ENCODE data around the gene IFIT1B.
A peak's percentile ranks its signal among the peaks of the same experiment; 100 is the strongest.

IFIT1B gene

GRCh38 chr10:89346405-89347254, 31.2 kb upstream of the IFIT1B start:
- WGBS = 95% methylated on average over 4 of the region's 4 CpGs

DNA sequence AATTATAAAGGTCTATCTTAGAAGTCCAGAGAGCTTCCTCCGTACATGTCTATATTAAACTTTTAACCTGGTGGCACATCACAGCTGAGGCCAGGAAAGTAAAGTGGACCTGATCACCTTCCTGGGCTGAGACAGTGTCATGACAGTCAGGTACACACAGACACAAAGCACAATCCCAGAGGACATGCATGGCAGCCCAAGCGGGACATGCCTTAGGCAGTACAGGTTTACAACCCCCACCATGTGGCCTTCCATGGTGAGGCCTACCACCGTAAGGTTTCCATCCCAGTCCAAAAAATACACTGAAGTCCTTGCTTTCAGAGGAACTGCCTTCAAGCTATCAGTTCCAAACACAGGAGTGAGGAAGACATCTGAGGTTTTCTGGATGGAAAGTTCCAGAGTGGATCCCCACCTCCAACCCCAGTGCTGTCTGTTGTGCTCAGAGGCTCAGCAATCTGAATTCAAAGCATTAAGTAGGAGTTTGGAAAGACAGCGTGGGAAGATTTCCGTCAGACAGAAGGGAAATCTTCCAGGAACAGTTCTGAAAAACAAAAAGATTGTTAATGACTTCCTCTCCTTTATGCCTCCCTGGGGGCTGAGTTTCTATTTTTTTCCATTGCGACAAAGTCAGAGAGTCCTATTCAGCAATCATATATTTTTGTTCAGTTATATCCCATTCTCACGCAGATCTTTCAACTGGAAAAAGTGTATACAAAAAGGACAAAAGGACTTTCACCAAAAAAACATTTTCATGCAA, 30.0 kb upstream of the IFIT1B start:
- H2AK5ac ChIP-seq (ENCODE audit: low read length, severe bottlenecking) = no peak overlapping the region
- H2AFZ ChIP-seq (ENCODE audit: low read depth, low read length) = no peak overlapping the region
- peak overlapping the region; percentile 95 for H4K91ac ChIP-seq (ENCODE audit: low read length)
- H3K4me3 ChIP-seq (ENCODE audit: insufficient read depth in 1 of 2, low read depth in 1 of 2, low read length in 2 of 2) = no peak overlapping the region
- no peak overlapping the region for H3K27ac ChIP-seq (ENCODE audit: low read length, poor library complexity, severe bottlenecking)
- 56% methylated on average over 6 of the region's 7 CpGs for WGBS
- no peak overlapping the region for H3K4me2 ChIP-seq (ENCODE audit: low read length, poor library complexity, severe bottlenecking)
- H4K8ac ChIP-seq (ENCODE audit: low read length) = peak overlapping the region; percentile 93
- H3K27me3 ChIP-seq (ENCODE audit: control insufficient read depth in 1 of 2, insufficient read depth in 1 of 2, low read length in 2 of 2) = no peaks in the 10 kb centered on the region
- H3K9me3 ChIP-seq (ENCODE audit: control insufficient read depth, low read length) = no peaks in the 10 kb centered on the region
- H3K4me1 ChIP-seq (ENCODE audit: control insufficient read depth, insufficient read depth, low read depth, low read length) = peaks cover 9% of the 10 kb centered on the region
- H2BK120ac ChIP-seq (ENCODE audit: low read depth, low read length) = no peak overlapping the region
- H3K14ac ChIP-seq (ENCODE audit: low read length in 2 of 2) = peak overlapping the region in 1 of 2 experiments; percentile 78
- H3K9ac ChIP-seq (ENCODE audit: low read length) = no peak overlapping the region
- peak overlapping the region; percentile 89 to 95 for H2BK12ac ChIP-seq (ENCODE audit: low read length in 2 of 2)
- no peak overlapping the region for H2BK5ac ChIP-seq (ENCODE audit: low read depth, low read length, poor library complexity, severe bottlenecking)
- no peak overlapping the region for H3K23ac ChIP-seq (ENCODE audit: low read length in 2 of 2)
- peak overlapping the region; percentile 81 to 96 for H3K18ac ChIP-seq (ENCODE audit: low read depth in 1 of 2, low read length in 2 of 2)
- H3K4ac ChIP-seq (ENCODE audit: low read depth in 1 of 2, low read length in 2 of 2) = peak overlapping the region; percentile 35 to 47
- H2BK15ac ChIP-seq (ENCODE audit: low read depth, poor library complexity, severe bottlenecking) = no peak overlapping the region
- H3K79me1 ChIP-seq (replicated peaks; ENCODE audit: low read length, poor library complexity, severe bottlenecking) = no peaks in the 10 kb centered on the region
- DNase-seq = peak; percentile 49
- no peaks in the 10 kb centered on the region for H3K36me3 ChIP-seq (ENCODE audit: control insufficient read depth in 1 of 2, insufficient read depth in 2 of 2, low read depth in 1 of 2, low read length in 2 of 2)

More at GRCh38 chr10:89346405-89347254, 31.2 kb upstream of the IFIT1B start:
- Histone ChIP-seq H3K79me1 (replicated peaks; ENCODE audit: low read length, poor library complexity, severe bottlenecking) (no peaks in the 10 kb centered on the region), H2BK12ac (ENCODE audit: low read length in 2 of 2) (no peak overlapping the region), H3K9me3 (ENCODE audit: control insufficient read depth, low read length) (no peaks in the 10 kb centered on the region), H2AFZ (ENCODE audit: low read depth, low read length) (no peak overlapping the region), H3K4me1 (ENCODE audit: control insufficient read depth, insufficient read depth, low read depth, low read length) (peaks cover 9% of the 10 kb centered on the region), H3K9ac (ENCODE audit: low read length) (no peak overlapping the region), H2BK120ac (ENCODE audit: low read depth, low read length) (no peak overlapping the region), H2AK5ac (ENCODE audit: low read length, severe bottlenecking) (peak overlapping the region; percentile 19), H3K4me3 (ENCODE audit: insufficient read depth in 1 of 2, low read depth in 1 of 2, low read length in 2 of 2) (no peak overlapping the region), H2BK15ac (ENCODE audit: low read depth, poor library complexity, severe bottlenecking) (no peak overlapping the region), H4K8ac (ENCODE audit: low read length) (no peak overlapping the region), H3K36me3 (ENCODE audit: control insufficient read depth in 1 of 2, insufficient read depth in 2 of 2, low read depth in 1 of 2, low read length in 2 of 2) (peaks cover 0 to 7% of the 10 kb centered on the region in 2 experiments), H3K18ac (ENCODE audit: low read depth in 1 of 2, low read length in 2 of 2) (no peak overlapping the region), H2BK5ac (ENCODE audit: low read depth, low read length, poor library complexity, severe bottlenecking) (no peak overlapping the region), H3K4me2 (ENCODE audit: low read length, poor library complexity, severe bottlenecking) (no peak overlapping the region), H3K23ac (ENCODE audit: low read length in 2 of 2) (no peak overlapping the region), H3K27ac (ENCODE audit: low read length, poor library complexity, severe bottlenecking) (no peak overlapping the region), H3K27me3 (ENCODE audit: control insufficient read depth in 1 of 2, insufficient read depth in 1 of 2, low read length in 2 of 2) (no peaks in the 10 kb centered on the region), H3K4ac (ENCODE audit: low read depth in 1 of 2, low read length in 2 of 2) (no peak overlapping the region), H4K91ac (ENCODE audit: low read length) (no peak overlapping the region), H3K14ac (ENCODE audit: low read length in 2 of 2) (no peak overlapping the region)
- no peak for DNase-seq

DNA sequence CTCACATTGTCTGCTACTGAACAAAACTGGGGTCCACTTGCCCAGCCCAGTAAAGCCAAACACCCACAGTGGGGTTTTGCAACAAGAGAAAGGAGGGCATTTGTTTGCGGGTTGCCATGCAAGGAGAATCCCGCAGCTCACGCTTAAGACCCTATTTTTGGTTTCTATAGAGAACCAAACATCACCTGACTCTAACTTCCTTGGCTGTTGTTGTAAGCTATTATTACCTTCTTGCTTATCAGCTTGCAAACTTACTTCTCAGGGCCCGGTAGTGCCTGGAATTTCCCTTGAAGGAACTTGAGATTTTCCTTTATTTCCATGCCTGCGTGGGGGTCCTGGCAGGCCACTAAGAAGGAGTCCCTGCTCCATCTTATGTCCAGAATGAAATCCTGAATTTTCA, 29.4 kb upstream of the IFIT1B start:
- DNase-seq = no peak
- Histone ChIP-seq H3K4me2 (ENCODE audit: low read length, poor library complexity, severe bottlenecking) (no peak overlapping the region), H3K18ac (ENCODE audit: low read depth in 1 of 2, low read length in 2 of 2) (no peak overlapping the region), H2BK15ac (ENCODE audit: low read depth, poor library complexity, severe bottlenecking) (peak overlapping the region; percentile 90), H3K23ac (ENCODE audit: low read length in 2 of 2) (no peak overlapping the region), H2BK5ac (ENCODE audit: low read depth, low read length, poor library complexity, severe bottlenecking) (no peak overlapping the region), H3K9me3 (ENCODE audit: control insufficient read depth, low read length) (no peaks in the 10 kb centered on the region), H3K79me1 (replicated peaks; ENCODE audit: low read length, poor library complexity, severe bottlenecking) (no peaks in the 10 kb centered on the region), H2BK120ac (ENCODE audit: low read depth, low read length) (no peak overlapping the region), H3K36me3 (ENCODE audit: control insufficient read depth in 1 of 2, insufficient read depth in 2 of 2, low read depth in 1 of 2, low read length in 2 of 2) (no peaks in the 10 kb centered on the region), H3K9ac (ENCODE audit: low read length) (no peak overlapping the region), H3K4me3 (ENCODE audit: insufficient read depth in 1 of 2, low read depth in 1 of 2, low read length in 2 of 2) (no peak overlapping the region), H4K91ac (ENCODE audit: low read length) (no peak overlapping the region), H3K27me3 (ENCODE audit: control insufficient read depth in 1 of 2, insufficient read depth in 1 of 2, low read length in 2 of 2) (no peaks in the 10 kb centered on the region), H2AFZ (ENCODE audit: low read depth, low read length) (no peak overlapping the region), H2BK12ac (ENCODE audit: low read length in 2 of 2) (no peak overlapping the region), H3K4me1 (ENCODE audit: control insufficient read depth, insufficient read depth, low read depth, low read length) (peaks cover 13% of the 10 kb centered on the region), H3K27ac (ENCODE audit: low read length, poor library complexity, severe bottlenecking) (no peak overlapping the region), H4K8ac (ENCODE audit: low read length) (no peak overlapping the region), H2AK5ac (ENCODE audit: low read length, severe bottlenecking) (no peak overlapping the region), H3K4ac (ENCODE audit: low read depth in 1 of 2, low read length in 2 of 2) (no peak overlapping the region), H3K14ac (ENCODE audit: low read length in 2 of 2) (no peak overlapping the region)
- 77% methylated on average over 5 of the region's 5 CpGs for WGBS

DNA sequence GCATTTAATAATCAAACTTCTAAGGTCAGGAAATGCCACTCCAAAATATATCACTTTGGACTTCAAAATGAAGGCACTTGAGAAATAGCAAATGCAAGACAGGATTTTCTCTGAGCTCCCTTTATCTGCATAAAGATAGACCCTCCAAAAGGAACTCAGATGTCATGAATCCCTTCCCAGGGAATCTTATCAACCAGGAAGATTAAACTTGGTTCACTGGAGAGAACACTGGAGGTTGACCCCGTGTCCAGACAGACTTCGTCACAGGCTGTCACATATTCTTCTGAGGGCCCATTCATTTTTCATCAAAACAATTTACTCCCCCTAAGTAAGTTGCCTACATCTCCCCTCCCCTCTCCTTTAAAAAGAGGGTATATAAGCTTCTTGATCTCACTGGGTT, 28.9 kb upstream of the IFIT1B start:
- no peak overlapping the region for H3K4me2 ChIP-seq (ENCODE audit: low read length, poor library complexity, severe bottlenecking)
- H2AK5ac ChIP-seq (ENCODE audit: low read length, severe bottlenecking) = no peak overlapping the region
- no peaks in the 10 kb centered on the region for H3K36me3 ChIP-seq (ENCODE audit: control insufficient read depth in 1 of 2, insufficient read depth in 2 of 2, low read depth in 1 of 2, low read length in 2 of 2)
- DNase-seq = no peak
- no peak overlapping the region for H3K4ac ChIP-seq (ENCODE audit: low read depth in 1 of 2, low read length in 2 of 2)
- no peak overlapping the region for H2BK15ac ChIP-seq (ENCODE audit: low read depth, poor library complexity, severe bottlenecking)
- no peaks in the 10 kb centered on the region for H3K79me1 ChIP-seq (replicated peaks; ENCODE audit: low read length, poor library complexity, severe bottlenecking)
- peak overlapping the region in 1 of 2 experiments; percentile 16 for H3K18ac ChIP-seq (ENCODE audit: low read depth in 1 of 2, low read length in 2 of 2)
- H3K4me1 ChIP-seq (ENCODE audit: control insufficient read depth, insufficient read depth, low read depth, low read length) = peaks cover 13% of the 10 kb centered on the region
- H2BK5ac ChIP-seq (ENCODE audit: low read depth, low read length, poor library complexity, severe bottlenecking) = no peak overlapping the region
- no peak overlapping the region for H4K8ac ChIP-seq (ENCODE audit: low read length)
- no peaks in the 10 kb centered on the region for H3K27me3 ChIP-seq (ENCODE audit: control insufficient read depth in 1 of 2, insufficient read depth in 1 of 2, low read length in 2 of 2)
- no peak overlapping the region for H3K4me3 ChIP-seq (ENCODE audit: insufficient read depth in 1 of 2, low read depth in 1 of 2, low read length in 2 of 2)
- no peak overlapping the region for H4K91ac ChIP-seq (ENCODE audit: low read length)
- H2BK12ac ChIP-seq (ENCODE audit: low read length in 2 of 2) = no peak overlapping the region
- no peak overlapping the region for H3K14ac ChIP-seq (ENCODE audit: low read length in 2 of 2)
- H3K9me3 ChIP-seq (ENCODE audit: control insufficient read depth, low read length) = no peaks in the 10 kb centered on the region
- no peak overlapping the region for H2BK120ac ChIP-seq (ENCODE audit: low read depth, low read length)
- H3K9ac ChIP-seq (ENCODE audit: low read length) = no peak overlapping the region
- no peak overlapping the region for H3K23ac ChIP-seq (ENCODE audit: low read length in 2 of 2)
- H2AFZ ChIP-seq (ENCODE audit: low read depth, low read length) = no peak overlapping the region
- WGBS = 92% methylated on average over 2 of the region's 2 CpGs
- no peak overlapping the region for H3K27ac ChIP-seq (ENCODE audit: low read length, poor library complexity, severe bottlenecking)

All from mesenchymal stem cell (in vitro differentiated cells and primary cell).